ENCODE results near the gene DPP10.

The DPP10 gene

DNA sequence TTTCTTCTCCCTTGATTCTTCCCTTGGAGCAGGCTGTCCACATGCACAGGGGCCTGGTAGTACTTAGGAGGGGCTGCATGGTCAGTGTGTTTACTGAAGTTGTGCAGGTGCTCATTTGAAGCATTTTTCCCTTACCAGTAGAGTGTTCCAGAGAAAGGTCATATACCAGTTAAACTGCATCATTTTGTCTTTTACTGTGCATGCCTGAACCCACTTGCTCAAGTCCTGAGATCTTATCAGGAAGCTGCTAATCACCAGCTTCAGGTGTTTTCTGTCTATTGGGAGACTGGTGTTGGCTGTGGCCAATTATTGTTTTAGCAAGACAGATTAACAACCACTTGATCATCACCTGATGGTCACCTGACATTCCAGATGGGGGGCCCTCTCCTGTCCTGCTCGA lies 676.6 kb downstream of the DPP10 start:
- DNase-seq = no peak

DNA sequence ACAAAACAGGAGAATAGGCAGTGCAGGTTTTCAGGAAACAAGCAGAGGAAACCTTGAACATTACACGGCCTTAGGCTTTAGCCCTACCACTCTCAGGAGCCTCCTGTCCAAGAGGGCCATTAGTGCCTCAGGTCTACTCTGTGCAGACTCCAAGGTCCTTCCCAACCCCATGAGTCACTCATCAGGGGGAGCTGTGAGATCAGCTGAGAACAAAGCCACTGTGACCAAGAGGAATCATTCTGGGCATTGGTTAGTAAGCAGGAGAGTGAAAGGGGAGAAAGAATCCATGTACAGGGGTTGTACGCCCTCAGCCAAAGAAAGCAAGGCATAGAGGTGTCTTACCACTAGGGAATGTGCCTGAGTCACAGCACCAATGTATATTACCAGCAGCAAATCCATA lies 680.3 kb downstream of the DPP10 start:
- DNase-seq = no peak

DNA sequence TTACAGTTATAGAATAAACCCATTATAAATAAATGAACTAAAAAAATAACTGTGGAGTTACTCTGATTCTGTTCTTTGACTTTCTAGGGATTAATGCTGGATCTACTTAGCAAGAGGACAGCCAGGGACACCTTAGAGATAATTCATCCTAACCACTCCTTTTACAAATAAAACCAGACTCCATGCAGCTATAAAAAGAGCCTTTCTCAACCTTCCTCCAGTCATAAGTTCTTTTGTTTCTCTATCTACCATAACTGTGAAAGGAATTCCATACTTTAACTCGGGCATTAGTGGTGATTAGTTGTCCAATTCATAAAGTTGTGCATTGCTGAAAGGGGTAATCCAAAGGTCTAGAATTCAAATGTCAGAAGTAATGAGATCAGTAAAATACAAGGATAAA lies 682.4 kb downstream of the DPP10 start:
- DNase-seq = no peak

DNA sequence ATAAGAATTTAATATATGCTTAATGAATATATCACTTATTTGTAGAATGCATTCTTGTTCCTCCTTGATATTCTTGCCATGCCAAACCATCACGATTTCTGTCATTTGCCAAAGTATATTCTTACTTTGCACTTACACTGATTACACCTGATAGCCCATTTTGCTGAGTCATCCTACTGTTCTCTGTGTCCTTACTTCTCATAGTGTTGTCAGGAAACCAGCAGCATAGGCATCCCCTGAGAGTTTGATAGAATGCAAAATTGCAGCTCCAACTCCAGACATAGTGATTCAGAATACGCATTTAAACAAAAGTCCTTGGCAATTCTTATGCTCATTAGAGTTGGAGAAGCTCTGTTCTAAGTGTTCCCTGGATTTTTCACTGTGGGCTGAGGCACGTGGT lies 687.1 kb downstream of the DPP10 start:
- DNase-seq = no peak

DNA sequence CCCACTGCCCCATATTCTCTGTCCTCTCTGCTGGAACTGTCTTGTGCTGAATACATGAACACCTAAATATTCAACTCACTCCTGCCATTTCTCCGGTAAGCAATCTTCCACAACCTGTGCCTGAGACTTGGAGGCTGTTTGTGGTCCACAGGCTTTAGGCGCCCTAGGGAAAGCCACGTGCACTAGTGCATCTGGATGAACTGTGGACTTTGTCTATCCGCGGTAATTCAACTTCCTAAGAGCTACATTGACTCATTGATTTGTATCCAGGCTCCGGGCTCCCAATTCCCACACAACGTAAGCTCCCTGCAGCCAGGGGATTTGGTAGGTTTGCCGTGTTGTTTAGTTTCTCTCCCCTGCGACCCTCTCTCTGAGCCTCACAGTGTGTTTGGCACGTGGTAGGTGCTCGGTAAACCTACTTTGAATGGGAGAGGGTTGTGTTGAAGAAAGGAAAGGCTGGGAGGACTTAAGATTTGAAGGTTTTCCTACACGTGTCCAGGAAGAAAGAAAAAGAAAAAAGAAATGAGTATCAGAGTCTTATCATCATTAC lies 718.2 kb downstream of the DPP10 start:
- DNase-seq = no peak

DNA sequence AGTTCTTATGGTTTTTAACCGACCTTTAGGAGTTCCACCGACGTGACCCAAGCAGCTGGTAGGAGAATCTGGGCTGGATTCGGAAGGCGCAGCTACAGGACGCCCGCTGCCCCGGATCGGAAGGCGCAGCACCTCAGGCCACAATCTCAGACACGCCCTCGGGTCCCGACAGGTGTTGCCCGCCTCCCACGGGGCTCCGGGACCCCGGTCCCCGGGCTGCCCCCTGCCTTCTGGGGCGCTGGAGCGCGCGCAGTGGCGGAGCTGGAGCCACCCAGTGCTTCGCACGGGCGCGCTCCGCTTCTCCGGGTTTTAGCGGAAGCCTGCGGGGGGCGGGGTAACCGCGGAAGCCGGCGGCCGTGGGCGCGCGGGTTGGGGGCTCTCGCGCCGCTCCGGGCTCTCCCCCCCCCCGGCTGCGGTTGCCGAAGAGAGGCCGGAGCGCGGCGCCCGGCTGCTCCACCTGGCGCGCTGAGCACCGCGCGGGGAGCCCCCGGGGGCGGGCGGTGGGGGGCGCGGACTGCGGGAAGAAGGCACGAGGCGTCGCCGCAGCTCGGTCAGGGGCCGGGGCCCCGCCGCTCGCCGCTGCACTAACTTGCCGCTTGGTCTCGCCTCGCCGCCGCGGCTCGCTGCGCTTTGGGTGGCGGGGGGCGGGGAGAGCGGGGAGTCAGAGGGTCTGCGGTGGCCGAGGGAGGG lies 718.8 kb downstream of the DPP10 start:
- peak in 27 of 56 donors; percentile 9 to 66 (median 28) for DNase-seq

DNA sequence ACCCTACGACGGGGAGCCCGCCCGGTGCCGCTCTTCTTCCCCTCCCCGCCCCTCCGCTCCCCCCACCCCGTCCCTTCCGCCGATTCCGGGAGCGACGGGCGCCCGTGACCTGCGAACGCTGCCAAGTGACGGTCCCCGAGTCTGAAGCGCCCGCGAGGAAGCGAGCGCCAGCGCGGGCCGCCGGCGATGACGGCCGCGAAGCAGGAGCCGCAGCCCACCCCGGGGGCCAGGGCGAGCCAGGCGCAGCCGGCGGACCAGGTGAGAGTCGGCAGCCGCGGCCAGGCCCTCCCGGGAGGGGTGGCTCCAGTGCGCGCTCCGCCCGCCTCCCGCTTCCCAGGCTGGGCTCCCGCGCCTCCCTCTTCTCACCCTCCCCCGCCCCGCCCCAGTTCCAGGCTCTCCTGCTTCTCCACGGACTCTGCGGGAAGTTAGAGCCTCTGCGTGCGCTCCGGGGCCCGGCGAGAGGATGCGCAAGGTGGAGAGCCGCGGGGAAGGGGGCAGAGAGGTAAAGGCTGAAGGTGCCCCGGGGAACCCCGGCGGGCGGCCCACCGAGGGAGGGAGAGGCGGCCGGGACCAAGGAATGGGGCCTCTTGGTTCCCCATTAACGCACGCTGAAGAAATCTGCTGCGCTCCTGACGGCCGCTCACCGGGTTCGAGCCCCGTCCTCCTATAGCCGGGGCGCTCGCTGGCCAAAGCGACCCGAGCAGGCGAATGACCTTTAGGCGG lies 719.5 kb downstream of the DPP10 start:
- peak in 21 of 56 donors; percentile 11 to 69 (median 32) for DNase-seq

DNA sequence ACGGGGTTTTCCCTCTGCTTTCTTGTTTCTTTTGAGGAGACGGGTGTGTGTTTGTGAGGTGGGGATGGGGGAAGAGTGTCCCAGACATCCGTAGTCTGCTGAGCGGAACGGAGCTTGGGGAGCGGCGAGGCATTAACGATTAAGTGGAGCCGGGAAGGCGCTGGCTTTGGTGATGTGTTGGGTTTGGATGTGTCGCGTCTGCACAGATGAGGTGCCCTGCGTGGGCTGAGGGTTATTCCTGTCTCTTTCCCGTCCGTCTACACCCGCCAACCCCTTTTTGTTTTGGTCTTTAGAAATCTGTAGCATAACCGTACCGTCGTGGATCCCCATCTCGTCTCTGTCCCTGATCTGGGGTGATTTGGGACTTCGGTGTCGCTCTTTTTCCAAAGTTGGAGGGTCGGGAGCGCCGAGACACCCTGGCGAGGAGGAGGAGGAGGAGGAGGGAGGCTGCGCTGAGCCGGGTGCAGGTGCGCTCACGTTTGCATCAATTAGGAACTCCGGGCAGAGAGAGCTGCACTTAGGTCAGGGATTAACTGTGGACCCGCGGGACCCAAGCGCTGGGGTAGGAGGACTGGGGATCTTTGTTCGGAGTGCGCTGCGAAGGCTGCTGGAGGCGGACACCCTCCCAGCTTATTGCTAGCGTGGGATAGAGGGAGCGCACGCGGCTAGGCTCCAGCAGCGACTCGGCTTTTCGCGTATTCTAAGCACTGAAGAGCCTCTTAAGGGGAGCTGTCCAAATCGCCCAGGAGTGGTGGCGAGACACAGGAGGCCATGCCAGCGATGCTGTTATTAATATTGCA lies 720.3 kb downstream of the DPP10 start:
- peak in 5 of 56 donors; percentile 4 to 22 (median 15) for DNase-seq

DNA sequence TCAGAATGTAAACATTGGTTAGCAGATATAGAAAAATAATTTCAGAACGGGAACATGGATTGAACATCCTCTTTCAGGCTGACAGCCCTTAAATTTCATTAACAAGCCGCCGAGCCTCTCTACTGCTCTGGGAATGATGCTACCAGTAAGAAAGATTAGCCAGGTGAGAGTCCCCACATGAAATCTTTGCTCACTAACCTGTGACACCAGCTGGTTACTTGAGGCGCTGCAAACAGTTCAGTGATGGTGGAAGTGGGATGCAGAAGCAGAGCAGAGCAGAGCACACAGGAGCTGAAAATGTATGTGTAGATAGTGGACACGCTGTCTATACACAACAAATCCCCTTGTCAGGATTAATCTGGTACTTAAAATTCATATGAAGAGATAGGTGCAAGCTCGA lies 721.1 kb downstream of the DPP10 start:
- peak in 1 of 56 donors; percentile 1 for DNase-seq

DNA sequence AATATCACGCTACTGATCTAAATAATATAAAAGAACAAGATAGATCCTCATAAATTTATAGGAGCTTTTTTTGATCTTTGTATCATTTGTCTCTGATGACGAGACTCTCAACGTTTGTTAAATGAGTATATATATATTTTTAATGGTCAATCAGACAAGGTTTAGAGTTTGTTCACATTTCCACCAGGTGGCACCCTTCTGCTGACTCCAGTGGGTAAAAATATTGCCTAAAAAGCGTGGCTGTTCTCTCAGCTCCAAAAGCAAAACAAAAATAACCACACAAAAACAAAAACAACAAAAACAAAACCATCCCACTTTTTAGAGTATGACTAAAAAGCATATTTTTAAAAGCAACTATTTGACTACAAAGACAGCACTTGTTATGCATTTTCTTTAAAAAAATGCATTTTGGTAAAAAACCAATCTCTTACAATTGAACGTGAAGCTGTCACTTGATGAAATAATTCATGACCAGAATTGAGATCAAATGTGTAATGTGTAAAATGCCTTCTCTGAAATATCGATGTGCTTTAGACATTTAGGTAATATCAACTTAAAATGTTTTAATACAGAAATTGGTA lies 723.2 kb downstream of the DPP10 start:
- peak in 7 of 56 donors; percentile 3 to 64 (median 27) for DNase-seq

DNA sequence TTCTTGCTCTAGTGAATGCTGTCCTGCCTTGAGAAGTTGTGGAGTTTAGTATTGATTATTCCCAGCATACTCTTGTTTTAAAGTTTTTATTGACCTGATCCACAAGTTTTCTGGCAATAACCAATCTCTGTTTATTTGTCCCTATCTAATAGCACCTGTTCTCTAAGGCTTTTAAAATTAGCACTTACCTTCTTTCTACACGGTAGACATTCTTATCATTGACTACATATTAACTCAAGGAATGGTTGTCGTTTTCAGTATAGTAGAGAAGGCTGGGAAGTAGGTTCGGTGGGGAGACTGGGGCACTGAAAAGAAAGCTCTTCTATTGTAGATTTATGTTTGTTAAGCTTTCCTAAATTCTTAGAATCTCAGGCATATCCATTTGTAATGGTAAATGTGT lies 726.0 kb downstream of the DPP10 start:
- DNase-seq = no peak

DNA sequence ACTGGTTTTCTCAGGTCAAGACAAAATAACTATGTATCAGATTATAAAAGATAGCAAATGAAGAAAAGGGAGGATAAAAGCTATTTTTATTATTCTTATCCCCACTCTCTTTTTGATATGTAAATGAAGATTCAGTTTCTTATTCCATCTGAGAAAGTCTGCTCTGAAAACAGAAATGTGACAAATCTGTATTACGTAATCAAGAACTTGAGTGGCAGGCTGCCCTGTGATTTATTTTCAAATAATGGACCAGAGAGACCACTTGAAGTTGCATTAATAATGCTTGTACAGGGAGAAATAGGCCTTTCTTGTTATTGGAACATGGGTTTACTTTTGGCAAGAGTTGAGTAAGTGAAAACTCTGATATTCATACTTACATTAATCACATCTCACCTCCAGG lies 727.4 kb downstream of the DPP10 start:
- DNase-seq = no peak

DNA sequence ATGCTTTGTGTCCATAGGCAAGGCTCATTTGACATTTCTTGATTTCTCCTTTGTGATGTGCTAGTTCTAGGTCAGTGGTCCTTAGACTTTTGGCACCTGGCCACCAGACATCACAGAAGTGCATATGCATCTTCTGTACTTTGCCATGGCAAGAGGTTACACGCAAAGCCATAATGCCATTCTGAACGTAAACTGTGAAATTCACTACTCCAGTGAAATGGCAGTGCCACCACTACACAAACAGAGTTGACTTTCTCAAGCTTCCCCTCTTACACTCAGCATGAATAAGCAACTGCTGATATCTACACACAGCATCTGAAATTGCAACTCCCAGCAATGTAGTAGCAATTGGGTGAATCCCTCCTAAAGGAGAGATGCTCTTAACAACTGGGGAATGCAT lies 729.3 kb downstream of the DPP10 start:
- no peak for DNase-seq

DNA sequence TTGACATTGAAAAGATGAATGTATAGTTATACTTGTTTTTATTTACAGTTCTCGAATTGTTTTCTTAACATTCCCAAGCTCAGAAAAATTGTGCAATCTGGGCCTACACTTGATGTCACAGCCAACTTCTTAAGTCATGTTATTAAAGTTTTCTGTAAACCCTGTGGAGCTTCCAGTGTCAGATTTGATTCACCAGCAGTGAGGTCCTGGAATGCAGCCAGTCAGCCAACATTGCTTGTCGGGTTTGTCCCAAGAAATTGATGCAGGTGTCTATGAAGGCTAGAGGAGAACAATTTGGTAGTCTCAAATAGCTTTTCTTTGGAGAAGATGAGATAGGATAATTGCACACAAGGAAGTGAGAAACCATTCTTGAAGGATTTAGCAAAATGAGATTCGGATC lies 732.2 kb downstream of the DPP10 start:
- DNase-seq = no peak

DNA sequence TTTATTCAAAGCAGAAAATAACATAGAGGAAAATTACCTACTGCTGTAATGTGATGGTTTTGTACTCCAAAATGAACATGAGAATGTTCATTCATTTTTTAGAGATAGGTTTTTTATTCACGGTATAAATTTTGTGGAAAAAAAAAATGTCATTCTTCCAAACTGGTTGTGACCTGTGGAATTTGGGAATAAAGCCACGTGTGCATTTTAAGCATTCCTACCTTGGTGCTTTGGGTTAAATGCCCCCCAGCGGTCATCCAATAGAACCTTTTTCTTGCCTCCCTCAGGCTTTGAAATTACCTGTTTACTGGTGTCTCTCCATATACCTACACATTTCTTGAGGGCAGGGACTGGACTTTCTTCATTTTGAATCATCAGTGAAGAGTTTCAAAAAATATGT lies 740.7 kb downstream of the DPP10 start:
- no peak for DNase-seq

DNA sequence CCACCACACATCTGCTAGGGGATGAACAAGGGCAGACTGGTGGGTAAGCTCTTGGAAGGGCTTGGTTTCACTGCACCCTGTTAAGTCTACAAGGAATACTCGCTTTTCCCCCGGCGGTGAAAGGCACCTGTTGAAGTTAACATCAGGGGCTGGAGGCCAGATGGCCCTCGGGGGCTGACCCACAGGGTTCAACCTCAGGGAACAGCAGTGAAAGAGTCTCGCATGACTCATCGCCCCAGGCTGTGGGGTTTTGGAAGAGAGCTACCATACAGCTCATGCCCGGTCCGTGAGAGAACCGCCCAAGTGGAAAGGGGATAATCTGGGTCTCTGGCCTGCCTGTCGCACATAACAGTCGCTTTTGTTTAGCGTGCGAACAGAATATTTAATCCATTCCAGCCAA lies 748.0 kb downstream of the DPP10 start:
- DNase-seq = no peak

DNA sequence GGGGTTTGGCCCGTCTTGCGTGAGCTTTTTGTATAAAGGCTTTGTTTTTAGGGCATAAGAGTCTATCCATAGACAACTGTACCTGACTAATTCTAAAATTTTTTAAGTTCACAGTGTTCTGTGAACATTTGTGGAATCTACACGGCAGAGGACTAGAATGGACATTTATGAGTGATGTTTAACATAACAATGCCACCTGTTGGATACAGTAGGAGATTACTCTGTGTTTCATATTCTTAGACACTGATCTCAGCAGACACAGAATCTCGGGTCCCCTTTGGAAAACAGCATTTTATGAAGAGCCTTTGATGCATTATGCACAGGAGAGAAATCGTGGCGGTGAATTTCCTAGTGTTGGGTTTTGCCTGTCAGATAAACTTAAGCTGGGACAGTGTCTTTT lies 752.2 kb downstream of the DPP10 start:
- DNase-seq = no peak

DNA sequence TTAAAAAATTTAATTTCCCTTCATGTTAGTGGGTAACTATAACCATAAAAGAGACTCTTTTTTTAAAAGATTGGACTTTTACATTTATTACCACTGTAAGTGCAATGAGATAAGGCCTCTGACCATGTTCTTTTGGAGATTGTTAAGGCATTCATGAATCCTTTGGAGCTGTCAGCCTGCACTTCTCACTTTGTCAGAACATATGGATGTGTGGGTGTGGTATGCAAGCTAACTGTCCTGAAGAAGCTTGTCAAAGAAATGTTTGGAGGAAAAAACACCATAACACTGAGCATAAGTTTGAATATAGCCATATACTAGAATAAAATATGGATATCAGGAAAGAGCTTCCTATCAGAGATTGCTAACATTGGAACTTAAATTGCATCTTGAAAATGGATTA lies 754.1 kb downstream of the DPP10 start:
- peak in 7 of 56 donors; percentile 1 to 44 (median 6) for DNase-seq

DNA sequence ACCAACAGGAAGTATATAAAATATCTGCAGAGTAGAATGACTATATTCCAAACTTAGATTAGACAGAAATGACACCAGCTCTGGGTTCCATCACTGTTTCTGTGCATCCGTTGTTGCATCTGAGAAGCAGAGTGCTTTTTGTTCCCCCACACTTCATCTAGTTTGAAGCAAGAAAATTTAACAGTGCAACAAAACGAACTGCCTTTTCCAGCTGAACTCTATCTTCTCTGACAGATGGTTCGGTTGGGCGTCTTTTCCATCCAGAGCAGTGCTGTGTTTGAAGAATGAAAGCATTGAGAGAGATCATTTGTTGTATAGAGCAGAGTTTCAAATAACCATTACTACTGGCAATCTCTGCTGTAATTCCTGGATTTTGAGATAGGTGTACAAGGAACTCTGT lies 757.5 kb downstream of the DPP10 start:
- DNase-seq = peak in 9 of 56 donors; percentile 1 to 17 (median 5)

DNA sequence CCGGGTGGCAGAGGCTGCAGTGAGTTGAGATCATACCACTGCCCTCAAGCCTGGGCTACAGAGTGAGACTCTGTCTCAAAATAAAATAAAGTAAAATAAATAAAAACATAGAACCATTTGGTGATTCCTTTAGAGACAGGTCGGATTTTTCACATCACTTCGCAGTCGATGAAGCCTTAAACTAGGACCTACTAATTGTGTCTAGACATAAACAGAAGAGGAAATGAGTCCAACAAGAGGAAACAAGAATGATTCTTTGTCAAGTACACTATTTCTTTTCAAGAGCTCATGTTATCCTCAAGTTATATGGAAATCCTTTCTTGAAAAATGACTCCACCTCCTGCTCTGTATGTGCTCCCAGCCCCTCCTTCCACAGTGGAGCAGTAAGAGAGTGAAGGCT lies 758.9 kb downstream of the DPP10 start:
- no peak for DNase-seq

DNA sequence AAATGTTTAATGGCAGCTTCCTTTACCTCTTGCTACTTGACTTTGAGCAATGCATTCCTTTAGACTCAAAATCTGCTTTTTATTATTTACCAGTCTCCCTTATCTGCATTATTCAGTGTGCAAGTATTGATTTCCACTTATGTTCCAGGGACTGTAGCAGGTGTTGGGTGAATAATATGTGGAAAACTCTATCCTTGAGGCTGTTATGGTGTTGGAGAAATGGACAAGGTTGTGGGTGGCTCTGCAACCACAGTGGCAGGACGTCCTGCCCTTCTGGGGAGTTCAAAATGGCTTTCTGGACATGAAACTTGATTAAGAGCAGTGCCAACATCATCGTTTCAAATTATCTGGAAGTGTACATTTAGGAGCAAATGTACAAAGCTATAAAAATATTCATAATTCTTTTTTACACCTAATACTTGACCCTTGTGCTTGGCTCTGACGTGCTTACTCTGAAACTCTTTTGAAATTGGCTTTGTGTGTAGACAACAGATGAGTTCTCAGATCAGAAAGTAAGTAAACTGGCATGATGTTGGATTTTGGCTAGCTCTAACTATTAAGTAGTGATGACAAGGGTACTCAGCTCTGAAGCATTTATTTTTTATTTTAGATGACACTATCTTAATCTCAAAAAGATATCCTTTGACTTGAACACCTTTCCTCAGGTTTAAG lies 766.2 kb downstream of the DPP10 start:
- DNase-seq = no peak

All from amygdala (tissue), 56 donors.